GM04503 (cell line): Measurements from ENCODE around the gene NCAM1.

Experiments
- DNase-seq: peaks from one replicate; pipeline ENCODE4 v3.0.0-alpha.2; 2012; ENCODE audit warnings: low read depth

The NCAM1 gene

GRCh38 chr11:113131036-113131775 lies 170.0 kb downstream of the NCAM1 start:
- no peak for DNase-seq

DNA sequence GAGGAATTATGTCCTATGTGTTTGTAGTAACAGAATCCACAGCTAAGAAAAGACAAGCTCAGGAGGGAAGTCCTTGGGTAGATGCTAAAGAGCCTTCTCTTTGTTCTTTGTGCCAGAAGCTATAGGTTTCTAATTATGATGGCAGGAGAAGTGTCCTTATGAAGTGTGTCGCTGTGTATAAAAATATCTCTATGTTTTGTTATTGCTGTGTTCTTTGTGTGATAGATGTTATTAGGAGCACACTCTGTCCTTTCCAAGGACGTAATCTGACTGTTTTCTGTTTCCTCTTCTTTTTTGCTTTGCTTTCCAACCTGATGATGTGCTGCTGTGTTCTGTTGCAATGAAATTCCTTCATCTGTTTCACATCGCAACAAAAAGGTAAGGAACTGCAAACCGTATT lies 171.9 kb downstream of the NCAM1 start:
- DNase-seq = no peak

GRCh38 chr11:113134626-113135025 lies 173.4 kb downstream of the NCAM1 start:
- DNase-seq = no peak

- no peak for DNase-seq
Observed at GRCh38 chr11:113137713-113138529, 176.7 kb downstream of the NCAM1 start.

DNA sequence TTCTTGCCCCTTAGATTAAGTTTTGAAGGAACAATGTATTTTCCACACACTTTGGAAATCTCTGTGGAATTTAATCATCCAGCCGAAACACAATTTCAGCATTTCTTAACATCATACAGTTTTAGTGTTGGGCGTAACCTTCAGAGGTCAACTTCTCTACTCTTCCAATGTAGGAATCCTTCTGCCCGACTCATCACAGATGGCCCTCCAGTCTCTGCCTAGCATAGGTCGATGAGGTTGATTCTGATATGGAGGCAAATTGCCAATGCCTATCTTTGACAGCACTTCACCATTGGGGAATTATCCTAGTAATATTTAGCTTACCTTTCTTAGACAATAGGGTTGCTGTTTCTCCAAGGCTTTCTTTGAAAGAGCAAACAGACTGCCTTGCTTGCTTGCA lies 177.5 kb downstream of the NCAM1 start:
- no peak for DNase-seq

DNA sequence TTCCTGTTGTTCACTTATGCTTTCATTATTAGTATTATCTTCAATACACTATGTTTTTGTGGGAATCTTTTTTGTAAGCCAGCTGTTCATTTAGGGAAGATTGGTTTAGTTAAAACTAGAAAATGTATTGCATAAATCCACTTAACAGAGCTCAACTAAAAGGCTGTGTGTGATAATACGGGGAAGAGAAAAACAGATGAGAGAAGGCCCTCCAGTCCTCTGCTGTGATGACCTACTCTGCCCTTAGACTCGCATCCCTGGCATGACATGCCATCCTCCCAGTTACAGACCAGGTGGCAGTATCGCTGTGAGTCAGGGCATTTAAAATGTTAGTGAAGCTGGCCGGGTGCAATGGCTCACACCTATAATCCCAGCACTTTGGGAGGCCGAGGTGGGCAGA lies 179.8 kb downstream of the NCAM1 start:
- no peak for DNase-seq

DNA sequence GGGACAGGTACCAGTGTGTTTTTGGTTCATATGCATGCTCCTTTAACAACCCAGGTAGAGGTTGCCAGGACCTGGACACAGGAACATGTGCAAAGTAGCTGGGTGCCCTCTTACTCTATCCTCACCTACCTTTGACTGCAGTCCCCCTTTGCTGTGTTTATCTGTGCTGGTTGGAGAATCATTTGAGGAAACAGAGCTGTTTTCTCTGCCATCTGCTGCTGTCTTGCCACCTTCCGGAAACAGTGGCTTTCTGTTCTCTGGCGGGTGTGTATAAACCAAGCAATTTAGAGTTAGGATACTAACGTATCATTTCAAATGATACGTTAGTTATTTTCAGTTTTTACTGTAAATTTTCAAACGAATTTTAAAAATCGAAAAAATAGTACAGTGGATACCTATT lies 181.3 kb downstream of the NCAM1 start:
- DNase-seq = no peak

- DNase-seq = no peak
Observed at GRCh38 chr11:113147249-113147648, 186.0 kb downstream of the NCAM1 start.

DNA sequence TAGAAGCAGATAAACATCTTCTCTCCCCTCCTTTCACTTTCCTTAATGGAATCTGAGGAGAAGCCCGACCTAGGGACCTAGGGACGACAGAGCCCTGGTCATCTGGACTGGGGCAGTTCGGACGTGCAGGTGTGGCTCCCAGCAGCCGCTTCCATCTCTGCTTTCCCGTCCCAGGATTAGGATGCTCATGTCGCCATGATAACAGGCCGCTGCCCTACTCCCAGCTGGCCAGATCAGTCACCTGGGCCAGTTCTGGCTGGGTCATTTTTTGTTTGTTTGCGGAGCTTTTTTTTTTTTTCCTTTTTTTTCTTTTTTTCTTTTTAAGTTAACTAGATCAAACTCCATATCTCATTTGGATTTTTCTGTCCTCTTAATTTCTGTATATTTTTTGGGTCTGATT lies 186.9 kb downstream of the NCAM1 start:
- DNase-seq = no peak

GRCh38 chr11:113148652-113149051 lies 187.4 kb downstream of the NCAM1 start:
- DNase-seq = no peak

GRCh38 chr11:113151521-113151920 lies 190.3 kb downstream of the NCAM1 start:
- no peak for DNase-seq

- DNase-seq = no peak
Observed at GRCh38 chr11:113152500-113152899, 191.3 kb downstream of the NCAM1 start.

DNA sequence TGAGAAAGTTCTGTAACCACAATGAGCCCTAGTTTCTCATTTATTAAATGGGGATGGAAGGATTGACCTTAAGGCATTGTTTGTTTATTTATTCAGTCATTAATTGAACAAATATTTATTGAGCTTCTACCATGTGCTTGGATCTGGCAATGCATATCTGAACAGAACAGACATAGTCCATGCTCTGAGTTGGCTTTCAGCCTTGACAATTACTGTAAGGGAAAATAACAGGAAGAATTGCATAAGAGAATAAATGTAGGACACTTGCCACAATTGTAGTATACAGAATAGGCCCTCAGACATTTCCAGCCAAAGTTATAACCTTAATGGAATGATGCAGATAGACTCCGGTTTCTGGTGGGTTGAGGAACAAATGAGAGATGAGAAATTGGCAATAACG lies 192.6 kb downstream of the NCAM1 start:
- no peak for DNase-seq

DNA sequence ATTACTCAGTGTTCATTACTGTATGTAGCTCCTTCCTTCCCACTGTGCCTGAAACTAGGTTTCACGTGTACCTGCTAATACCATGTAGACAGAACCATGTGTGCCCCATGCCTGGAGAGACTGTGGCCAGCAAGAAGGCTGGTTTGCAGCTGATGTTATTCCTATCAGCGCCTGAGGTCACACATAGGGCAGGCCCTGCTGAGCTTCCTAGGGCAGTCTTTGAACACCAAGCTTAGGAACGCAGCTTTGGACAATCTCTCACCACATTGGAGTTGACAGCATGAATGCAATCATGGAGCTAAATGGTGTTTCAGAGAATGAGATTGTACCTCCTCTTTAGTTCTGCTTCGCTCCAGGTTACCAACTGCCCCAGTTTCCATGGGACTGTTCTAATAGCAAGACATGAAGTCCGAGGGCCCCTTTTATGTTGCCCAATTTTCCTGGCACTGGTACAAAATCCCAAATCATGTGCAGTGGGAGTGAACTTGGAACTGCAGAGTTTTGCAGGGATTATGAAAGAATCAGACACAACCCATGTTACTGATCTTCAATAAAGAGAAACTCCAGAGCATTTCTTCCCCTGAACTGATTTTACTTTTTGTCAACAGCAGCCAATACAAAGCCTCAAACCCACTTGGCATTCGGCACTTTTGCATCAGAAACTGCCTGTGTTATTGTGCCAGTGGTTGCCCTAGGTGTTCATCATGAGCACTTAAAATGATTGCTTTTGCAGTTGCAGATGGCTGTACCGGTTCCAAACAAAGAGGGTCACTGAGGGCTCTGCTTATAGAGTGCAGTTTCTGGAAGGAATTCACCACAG lies 199.0 kb downstream of the NCAM1 start:
- no peak for DNase-seq

DNA sequence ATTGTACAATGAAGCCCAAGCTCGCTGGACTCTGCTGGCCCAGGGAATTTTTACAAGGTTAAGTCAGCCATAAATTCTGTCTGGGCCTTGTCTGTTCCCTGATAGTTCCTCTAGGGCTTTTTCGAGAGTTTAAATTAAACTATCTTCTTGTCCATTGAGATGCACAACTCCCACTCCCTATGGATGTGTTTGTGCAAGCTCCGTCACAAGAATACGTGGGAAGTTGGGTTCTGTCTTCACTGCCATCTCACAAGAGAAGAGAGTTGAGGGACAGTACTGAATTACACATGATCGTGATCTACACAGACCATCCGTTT lies 199.5 kb downstream of the NCAM1 start:
- DNase-seq = no peak

GRCh38 chr11:113161711-113162591 lies 200.7 kb downstream of the NCAM1 start:
- no peak for DNase-seq

DNA sequence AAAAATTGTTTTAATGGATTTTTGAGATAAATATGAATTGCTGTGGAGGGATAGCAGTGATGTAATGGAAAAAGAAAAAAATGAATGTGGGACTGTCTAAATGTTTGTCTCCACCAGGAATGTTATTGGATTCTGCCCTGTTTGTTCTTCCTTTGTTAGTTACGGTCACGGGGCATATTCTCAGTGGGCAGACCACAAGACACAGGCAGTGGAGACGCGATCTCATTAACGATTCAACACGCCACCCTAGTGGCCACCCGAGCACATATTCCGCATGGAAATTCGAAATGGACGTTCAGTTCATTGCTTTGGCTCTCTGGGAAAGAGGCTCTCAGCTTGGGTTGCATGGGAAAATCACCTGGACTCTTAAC lies 201.4 kb downstream of the NCAM1 start:
- DNase-seq = no peak

DNA sequence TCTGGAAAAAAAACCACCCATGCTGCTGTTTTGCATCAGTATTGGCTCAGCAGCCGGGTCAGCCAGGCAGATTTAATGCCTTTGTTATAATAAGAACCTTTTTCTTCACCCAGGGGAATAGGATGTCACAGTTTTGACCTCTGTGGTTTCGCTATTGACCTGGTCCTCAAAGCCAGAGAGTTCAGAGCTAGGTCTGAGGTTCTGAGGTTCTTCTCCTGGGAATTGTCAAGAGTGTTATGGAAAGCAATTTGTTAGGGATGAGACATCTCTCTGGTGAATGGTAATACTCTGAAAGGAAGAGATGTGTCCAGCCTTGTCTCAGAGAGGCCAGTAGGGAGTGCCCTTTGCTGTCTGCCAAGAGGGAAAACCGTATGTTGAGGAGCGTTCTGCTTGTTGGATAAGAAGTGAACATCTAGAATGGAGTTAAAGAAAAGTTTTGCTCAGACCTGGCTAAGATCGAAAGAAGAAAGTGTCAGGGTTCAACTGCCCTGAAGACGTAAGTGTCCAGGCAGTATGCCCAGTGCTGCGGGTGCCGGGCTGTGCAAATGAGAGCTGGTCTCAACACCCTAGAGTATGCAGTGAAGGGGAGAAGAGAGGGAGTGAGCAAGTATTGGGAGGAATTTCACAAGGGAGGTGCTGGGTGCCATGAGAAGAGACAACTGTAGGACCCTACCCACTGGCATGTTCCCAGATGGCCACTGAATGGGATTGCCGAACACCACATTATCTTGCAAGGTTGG lies 202.2 kb downstream of the NCAM1 start:
- peak; percentile 38 for DNase-seq

GRCh38 chr11:113166280-113166679 lies 205.1 kb downstream of the NCAM1 start:
- DNase-seq = no peak

DNA sequence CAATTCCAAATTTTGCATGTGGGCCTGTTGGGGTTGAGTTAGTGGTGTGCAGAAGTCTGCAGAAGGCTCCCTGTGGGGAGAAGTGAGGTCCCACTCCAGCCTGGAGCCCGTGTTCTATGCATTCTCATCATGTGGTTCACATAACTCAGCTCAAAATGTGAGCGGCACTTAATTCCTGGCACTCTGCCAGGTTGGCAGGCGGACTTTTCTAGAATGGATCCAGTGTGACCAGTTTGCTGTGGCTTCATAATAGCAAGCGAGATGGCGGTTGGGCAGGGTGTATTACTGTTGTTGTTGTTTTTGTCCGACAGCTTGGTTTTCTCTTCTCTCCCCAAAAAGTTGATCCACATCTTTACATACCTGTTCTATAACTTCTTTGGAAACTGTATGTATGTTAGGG lies 206.4 kb downstream of the NCAM1 start:
- DNase-seq = no peak
